ENCODE measurements around the gene DUOX2.

The DUOX2 gene

GRCh38 chr15:45114076-45114750 lies at the start of gene DUOX2, which contains the start of gene DUOXA2:
TSS of gene DUOX2 (minus strand) at chr15:45114172. CDS start at chr15:45113411, 761 bp downstream.
TSS of gene DUOXA2 (plus strand) at chr15:45114326. CDS start at chr15:45114606, 280 bp downstream.
- DNase-seq (ENCODE audit: low read depth) = no peak

- DNase-seq (ENCODE audit: low read depth) = no peak
Measured at GRCh38 chr15:45163508-45163856, 49.5 kb upstream of the DUOX2 start.

- peak; percentile 41 for DNase-seq (ENCODE audit: low read depth)
Measured at GRCh38 chr15:45162771-45163507, 49.0 kb upstream of the DUOX2 start.

- DNase-seq (ENCODE audit: low read depth) = no peak
Measured at GRCh38 chr15:45161666-45162065, 47.7 kb upstream of the DUOX2 start.

- DNase-seq (ENCODE audit: low read depth) = no peak
Measured at GRCh38 chr15:45157974-45158373, 44.0 kb upstream of the DUOX2 start.

- DNase-seq (ENCODE audit: low read depth) = no peak
Measured at GRCh38 chr15:45156744-45157455, 42.9 kb upstream of the DUOX2 start.

- DNase-seq (ENCODE audit: low read depth) = no peak
Measured at GRCh38 chr15:45155739-45156138, 41.8 kb upstream of the DUOX2 start.

GRCh38 chr15:45151998-45152828 lies 38.2 kb upstream of the DUOX2 start:
- DNase-seq (ENCODE audit: low read depth) = no peak

GRCh38 chr15:45150997-45151396 lies 37.0 kb upstream of the DUOX2 start:
- no peak for DNase-seq (ENCODE audit: low read depth)

- no peak for DNase-seq (ENCODE audit: low read depth)
Measured at GRCh38 chr15:45150481-45150880, 36.5 kb upstream of the DUOX2 start.

- no peak for DNase-seq (ENCODE audit: low read depth)
Measured at GRCh38 chr15:45149060-45149459, 35.1 kb upstream of the DUOX2 start.

- no peak for DNase-seq (ENCODE audit: low read depth)
Measured at GRCh38 chr15:45148076-45149059, 34.4 kb upstream of the DUOX2 start.

- no peak for DNase-seq (ENCODE audit: low read depth)
Measured at GRCh38 chr15:45147606-45148005, 33.6 kb upstream of the DUOX2 start.

- no peak for DNase-seq (ENCODE audit: low read depth)
Measured at GRCh38 chr15:45146405-45146804, 32.4 kb upstream of the DUOX2 start.

- DNase-seq (ENCODE audit: low read depth) = no peak
Measured at GRCh38 chr15:45144775-45145174, 30.8 kb upstream of the DUOX2 start.

- no peak for DNase-seq (ENCODE audit: low read depth)
Measured at GRCh38 chr15:45143946-45144345, 30.0 kb upstream of the DUOX2 start.

GRCh38 chr15:45143056-45143455 lies 29.1 kb upstream of the DUOX2 start:
- no peak for DNase-seq (ENCODE audit: low read depth)

GRCh38 chr15:45141386-45141785 lies 27.4 kb upstream of the DUOX2 start:
- DNase-seq (ENCODE audit: low read depth) = no peak

GRCh38 chr15:45140557-45141250 lies 26.7 kb upstream of the DUOX2 start:
- DNase-seq (ENCODE audit: low read depth) = no peak

- DNase-seq (ENCODE audit: low read depth) = no peak
Measured at GRCh38 chr15:45139770-45140169, 25.8 kb upstream of the DUOX2 start.
